ENCODE measurements around the gene PRG2.

The PRG2 gene, protein sequence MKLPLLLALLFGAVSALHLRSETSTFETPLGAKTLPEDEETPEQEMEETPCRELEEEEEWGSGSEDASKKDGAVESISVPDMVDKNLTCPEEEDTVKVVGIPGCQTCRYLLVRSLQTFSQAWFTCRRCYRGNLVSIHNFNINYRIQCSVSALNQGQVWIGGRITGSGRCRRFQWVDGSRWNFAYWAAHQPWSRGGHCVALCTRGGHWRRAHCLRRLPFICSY

DNA sequence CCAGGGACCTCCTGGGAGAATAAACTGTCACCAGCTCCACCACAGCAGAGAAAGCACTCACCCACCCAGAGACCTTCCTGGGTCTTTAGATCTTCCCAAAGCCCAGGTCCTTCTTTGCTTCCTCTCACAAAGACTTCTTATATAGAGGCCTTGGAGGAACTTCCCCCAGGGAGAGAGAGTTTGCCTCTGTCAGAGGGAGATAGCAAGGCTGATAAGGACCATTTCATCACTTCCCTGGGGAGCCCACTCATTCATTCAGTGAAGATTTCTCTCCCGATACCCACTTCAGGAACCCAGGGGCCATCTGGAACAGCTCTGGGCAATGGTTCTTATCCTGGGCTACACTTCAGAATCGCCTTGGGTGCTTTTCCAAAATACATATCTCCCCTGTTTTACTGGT lies at the start of gene PRG2:
Gene PRG2 (minus strand): TSS at position 116 of the 400 bp plus-strand sequence. CDS start 706 bp downstream, outside the sequence.
- no peak for DNase-seq (ENCODE audit: low spot score)

DNA sequence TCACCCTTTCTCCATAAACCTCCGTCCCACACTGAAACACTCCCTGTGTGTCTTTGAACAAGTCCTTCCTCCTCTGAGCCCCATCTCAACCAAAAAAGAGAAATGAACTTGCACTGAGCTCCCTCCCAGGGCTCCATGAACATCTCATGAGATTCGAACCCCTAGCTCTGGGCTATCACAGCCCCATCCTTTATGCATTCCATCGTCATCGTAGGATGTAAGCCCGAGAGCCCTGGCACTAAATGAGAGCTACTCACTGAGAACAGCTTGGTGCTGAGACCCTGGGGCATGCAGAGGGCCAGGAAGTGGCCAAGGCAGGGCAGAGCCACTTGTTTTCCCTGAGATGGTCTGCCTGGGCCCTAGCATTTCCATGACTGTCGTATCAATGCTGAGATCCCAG lies 49.3 kb upstream of the PRG2 start:
- no peak for DNase-seq (ENCODE audit: low spot score)

DNA sequence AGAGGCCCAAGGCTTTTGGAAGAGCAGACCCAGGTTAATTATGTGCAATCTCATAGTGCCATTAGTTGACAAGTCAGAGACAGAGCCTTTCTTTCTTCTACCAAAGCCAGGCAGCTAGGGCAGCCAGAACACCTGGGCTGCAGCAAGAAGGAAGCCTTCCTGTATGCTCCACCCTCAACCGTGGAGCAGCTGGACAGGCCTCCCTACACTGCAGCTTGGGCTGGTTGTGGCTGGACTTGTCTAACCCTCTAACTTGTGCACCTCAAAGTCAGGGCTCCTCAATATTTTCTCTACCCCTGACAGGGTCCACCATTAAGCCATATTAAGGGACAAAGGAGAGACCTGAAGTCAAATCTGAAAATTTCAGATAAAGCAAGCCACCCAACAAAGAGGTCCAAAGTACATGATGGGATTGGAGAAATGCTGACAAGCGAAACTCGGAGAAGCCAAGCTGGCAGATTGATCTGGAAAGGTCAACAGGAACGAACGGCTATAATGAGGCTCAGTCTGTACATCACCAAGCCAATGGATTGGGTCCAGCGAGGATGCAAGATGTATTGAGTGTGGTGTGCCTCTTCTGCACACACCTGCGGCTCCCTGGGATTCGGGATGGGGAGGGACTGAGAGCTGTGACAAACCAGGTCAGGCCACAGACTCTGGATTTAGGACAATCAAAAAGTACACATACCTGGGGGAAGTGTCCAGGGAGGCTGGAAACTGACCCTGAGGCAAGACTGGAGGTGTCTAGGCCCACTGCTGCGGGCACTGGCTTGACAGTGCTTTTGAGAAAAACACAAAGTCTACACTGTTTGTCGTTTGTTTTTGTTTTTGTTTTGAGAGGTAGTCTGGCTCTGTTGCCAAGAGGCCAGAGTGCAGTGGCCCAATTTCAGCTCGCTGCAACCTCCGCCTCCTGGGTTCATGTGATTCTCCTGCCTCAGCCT lies 48.2 kb upstream of the PRG2 start:
- no peak for DNase-seq (ENCODE audit: low spot score)

DNA sequence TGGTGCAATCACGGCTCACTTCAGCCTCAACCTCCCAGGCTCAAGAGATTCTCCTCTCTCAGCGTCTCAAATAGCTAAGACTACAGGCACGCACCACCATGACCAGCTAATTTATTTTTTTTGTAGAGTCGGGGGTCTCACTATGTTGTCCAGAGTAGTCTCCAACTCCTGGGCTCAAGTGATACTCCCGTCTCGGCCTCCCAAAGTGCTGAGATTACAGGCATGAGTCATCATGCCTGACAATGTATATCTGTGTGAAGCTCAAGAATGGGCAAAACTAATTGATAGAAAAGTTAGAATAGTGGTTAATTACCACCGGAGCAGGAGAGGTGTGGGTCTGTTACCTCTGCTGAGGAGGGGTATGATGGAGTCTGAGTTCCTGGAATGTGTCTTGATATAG lies 45.6 kb upstream of the PRG2 start:
- no peak for DNase-seq (ENCODE audit: low spot score)

DNA sequence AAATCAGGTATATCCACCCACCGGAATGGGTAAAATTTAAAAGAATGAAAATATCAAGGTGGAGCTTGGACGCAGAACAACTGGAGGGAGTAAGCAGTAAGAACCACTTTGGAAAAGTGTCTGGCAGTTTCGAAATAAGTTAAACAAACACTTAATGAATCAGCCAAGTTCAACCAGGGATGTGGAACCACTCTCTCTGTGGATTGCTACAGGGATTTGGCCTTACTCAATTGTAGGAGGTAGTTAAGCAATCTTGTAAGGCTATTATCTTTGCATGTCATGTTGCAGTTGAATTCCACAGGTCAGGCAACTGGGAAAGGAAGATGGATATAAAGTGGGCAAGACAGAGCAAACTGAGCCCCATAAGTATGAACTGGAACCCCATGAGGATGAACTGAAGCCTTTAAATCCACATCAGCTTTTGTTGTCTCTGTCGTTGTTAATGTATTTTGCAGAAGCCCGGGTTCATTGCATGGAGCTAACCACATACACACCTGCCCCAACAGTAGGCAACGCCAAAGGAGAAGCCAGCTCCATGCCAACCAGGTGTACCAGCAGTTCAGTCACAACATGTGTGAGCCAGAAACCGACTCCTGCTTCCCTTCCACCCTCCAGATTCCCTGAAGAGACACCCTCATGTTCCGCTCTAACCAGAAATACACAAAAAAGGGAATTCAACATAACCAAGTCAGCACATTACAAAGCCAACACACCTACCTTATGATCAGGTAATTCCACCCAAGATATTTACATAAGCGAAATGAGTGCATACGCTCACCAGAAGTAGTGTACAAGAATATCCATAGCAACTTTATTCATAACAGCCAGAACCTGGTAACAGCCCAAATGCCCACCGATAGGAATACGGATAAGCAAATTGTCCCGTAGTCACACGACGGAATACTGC lies 44.4 kb upstream of the PRG2 start:
- no peak for DNase-seq (ENCODE audit: low spot score)

DNA sequence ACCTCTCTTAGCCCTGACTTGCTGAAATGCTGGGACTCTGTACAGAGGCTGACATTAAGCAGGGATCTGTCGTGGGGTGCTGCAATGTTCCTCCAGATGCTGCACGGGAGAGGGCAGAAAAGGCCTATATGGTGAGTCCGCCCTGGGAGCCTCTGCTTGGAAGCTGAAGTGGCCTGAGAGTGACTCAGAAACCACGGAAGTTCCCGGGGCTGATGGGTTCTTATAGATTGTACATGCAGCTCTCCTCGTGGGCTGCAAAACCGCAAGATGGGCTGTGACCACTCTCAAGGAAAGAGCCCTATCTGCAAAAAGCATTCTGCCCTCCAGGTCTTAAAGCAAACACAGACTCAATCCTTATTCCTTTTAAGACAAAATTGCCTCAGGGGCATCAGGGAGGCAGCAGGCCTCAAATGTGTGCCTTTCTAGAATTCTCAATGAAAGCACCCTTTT lies 42.3 kb upstream of the PRG2 start:
- DNase-seq (ENCODE audit: low spot score) = no peak

DNA sequence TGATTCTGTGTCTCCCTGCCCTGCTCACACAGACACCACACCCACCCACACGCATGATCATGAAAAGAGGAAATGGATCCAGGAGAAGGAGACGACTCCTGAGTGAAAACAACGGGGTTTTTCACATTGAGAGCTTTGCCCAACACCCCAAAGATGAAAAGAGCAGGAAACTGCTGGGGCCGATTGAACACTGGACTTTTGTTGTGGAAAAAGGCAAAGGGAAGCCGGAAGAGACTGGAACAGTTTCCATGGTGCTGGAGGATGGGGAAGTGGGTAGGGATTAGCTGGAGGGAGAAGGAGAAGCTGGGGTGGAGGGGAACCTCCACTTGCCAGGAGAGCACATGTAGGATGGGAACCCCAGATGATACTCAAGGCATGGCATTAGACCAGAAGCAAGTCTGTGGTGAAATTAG lies 41.7 kb upstream of the PRG2 start:
- DNase-seq (ENCODE audit: low spot score) = no peak

DNA sequence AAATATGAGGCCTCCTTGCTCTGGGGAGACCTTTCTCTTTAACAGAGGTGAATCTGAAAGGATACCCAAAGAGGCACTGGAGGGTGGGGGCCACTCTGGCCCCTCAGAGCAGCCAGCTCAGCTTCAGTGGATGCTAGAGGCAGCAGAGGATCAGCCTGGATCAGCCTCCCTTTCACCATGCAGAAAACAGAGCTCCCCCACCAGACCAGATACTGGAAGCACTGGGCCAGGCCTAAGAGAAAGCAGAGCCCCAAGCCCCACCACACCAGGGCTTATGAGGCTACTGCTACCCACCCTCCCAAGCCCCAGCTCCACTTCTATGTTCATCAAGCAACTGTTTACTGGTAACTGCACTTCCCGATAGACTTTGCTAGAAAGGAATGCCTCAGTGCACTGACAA lies 40.5 kb upstream of the PRG2 start:
- no peak for DNase-seq (ENCODE audit: low spot score)

DNA sequence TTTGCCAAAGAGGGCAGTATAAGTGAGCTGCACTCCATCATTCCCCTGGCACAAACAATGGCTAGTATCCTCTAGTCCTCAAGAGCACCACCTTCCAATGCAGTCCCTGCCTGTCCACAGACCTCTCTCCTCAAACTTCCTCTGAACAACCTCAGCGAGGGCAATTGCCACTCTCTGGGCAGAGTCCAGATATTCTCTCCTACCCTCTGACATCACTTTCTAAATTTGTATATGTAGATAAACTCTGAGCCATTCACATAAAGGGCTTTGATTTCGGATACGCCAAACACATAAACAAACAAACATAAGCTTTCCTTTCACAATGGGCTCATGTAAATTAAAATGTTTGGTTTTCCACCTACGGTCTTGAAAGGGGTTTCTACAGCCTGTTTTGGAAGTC lies 39.5 kb upstream of the PRG2 start:
- no peak for DNase-seq (ENCODE audit: low spot score)

DNA sequence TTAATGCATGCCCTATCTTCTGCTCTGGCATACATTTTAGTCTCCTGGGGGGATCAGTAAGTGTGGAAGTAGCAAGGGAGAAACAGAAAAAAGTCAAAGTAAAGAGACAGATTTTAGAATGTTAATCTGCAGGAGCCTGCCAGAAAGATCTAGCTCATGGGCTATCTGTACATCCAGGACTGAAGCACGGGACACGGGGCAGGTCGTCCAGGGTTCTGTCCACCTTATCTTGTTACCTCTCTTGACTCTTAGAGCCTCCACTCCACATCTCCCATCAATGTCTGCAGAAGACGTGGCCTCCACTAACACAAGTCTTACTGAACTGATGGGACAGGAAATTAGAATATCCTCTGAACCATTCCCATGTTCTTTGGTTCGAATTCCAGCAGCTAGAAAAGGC lies 38.2 kb upstream of the PRG2 start:
- DNase-seq (ENCODE audit: low spot score) = no peak

DNA sequence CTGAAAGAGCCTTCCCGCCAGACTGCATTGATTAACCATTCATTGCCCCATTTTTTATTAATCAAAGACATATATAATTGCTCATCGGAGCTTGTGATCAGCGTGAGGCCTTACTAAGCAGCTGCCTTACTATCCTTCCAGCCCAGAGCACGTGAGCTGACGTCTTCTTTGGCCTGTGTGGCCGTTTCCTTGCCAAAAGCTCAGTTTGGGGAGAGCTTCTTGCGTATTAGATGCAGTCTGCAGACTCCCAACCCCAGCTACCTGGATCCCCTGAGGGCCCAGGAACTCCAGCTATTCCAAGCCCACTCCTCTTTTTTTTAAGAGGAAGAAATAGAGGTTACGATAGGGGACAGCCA lies 37.3 kb upstream of the PRG2 start:
- no peak for DNase-seq (ENCODE audit: low spot score)

DNA sequence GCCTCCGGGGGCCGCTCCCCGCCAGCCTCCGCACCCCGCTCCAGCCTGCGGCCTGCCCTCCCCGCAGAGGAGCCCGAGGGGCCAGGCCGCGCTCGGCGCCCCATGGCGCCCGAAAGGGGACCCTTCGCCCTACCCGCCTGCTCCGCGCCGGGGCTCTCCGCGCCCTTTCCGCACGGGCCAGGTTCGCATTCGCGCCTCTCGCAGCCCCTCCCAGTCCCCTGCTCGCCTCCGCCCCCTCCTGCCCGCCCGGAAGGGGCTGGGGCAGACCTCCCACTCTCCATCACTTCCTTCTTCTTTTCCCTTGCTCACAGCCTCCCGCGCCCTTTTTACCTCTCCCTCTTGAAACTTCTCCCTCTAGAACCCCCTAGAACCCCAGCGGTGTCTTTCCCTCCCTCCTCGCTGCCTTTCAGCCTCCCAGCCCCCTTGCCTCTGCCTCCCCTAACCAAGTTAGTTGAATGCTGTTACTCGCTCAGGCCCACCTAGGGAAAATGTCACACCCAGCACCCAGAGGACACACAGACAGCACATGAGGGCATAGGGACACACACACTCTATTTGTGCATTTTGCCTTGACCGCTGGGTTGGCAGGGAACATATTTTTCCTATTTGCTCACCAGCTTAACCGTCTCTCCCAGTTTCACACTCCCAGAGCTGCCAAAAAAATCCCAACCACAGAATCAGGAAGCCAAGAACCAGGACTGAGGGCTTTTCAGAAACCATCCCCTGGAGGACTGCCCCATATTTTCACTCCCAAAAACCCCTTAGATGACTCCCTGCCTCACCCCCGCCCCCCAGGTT lies 36.7 kb upstream of the PRG2 start, which contains the start of gene SLC43A3:
Gene SLC43A3 (minus strand): TSS at position 193 of the 798 bp plus-strand sequence. CDS start 949 bp downstream, outside the sequence.
- no peak for DNase-seq (ENCODE audit: low spot score)

DNA sequence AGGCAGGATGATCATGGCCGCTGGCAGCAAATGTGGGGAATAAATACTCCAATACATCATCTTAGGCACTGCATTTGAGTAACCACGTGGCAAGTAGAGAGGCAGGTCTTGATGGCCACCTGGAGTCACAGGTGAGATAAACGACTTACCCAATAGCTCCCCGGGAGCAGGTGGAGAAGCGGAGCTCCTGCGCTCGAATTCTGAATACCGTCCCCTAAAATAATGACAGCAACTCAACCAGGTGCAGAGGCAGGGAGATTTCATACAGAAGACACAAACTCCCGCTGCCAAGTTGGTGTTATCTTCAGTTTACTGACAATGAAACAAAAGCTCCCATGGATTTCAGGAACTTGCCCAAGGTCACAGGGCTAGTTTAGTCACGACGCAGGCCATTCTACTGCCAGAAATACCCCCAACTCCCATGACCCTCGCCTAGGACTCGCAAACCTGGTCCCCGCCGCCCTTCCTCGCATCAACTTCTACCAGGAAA lies 36.0 kb upstream of the PRG2 start:
- no peak for DNase-seq (ENCODE audit: low spot score)

DNA sequence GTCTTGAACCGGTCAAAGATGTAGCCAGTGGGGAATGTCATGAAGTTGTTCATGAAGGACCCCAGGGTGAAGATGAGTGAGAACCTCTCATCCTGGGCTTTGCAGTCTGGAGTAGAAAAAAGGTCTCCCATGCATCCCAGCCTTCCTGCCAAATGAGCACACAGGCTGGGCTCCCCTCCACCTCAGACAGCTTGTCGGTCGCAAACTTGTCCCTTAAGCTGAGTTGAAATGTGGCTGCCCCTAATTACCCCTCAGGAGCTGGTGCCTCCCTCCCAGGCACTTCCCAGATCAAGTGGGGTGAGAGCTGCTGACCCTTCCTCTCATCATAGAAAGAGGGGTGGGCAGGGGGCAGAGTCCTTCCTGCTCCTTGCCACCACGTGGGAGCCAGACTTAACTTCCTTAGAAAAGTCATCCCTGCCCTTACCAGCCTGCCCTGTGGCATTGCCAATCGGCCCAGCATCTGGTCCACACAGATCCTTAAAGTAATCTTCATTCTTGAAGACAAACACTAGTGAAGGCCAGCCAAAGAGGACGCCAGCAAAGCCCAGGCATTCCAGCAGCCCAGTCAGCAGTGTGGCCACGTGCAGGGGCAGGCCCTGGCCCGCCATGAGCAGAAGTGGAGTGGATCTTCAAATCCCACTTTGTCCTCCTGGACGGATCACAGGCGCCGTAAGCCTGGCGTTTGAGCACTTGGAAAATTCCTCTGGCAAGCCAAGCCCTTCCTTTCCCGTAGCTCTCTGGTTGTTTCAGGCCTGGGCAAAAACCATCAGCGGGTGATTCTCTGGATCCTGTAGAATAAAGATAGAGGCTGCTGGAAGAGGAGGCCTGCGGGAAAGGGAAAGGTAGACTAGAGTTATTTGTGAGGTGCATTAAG lies 35.4 kb upstream of the PRG2 start:
- no peak for DNase-seq (ENCODE audit: low spot score)

DNA sequence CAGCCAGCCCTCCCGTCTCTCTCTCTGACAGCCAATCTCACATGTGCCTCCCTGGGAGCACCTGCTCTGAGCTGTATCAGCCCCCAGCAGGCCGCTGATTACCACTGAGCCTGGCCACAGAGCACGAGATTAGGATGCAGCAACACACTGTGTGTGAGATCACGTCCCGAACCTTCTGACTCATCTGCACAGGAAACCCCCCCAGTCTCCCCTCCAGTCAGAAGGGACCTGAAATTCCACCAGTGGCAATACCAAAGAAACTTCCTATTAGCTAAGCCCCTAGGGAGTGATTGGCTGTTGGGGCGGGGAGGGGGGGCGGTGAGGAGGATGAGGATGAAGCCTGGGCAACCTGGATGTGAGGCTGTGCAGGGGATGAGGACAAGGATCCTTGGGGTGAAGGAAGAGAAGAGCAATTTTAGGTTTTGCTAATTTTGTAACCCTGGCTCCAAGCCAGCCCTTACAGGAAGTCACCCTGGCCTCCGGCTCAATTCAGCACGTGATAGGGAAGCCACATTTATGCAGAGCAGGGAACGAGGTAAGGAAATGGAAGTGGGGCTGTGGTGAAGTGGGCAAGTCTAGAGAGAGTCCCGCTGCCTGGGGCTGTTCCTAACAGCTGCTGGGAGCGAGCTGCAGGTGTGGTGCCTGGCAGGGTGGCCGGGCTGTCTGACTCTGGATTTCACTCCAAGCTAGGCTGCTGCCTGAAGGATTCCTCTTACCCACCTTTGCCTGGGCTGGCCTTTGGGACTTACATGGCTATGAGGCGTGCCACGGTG lies 34.5 kb upstream of the PRG2 start:
- DNase-seq (ENCODE audit: low spot score) = peak; percentile 57

DNA sequence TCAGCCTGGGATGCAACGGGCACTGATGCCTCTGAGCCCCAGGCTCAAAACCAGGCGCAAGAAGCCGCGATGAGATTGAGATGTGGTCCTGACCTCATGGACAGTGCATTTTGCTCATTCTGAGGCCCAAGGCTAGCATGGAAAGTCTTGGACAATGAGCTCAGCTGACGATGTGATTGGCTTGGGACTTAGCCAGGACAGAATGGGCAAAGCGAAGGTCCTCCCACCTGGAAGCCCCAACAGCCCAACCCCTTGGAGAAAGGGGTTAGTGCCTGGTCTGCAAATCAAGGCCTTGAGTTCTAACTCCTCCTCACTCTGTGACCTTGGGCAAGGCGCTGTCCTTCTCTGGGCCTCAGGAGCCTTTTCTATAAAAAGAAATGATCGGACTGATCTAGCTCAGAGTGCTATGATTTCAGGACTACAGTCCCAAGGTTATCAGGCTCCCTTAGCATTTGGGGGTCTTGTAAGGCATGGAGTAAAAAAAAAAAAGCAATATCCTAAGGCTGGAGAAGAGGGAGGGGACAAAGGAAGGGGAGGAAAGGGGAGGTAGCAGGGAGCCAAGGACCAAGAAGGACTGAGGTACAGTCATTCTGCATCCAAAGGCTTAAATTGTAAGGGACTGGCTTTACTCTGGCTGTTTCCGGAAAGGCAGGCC lies 33.8 kb upstream of the PRG2 start:
- DNase-seq (ENCODE audit: low spot score) = no peak

DNA sequence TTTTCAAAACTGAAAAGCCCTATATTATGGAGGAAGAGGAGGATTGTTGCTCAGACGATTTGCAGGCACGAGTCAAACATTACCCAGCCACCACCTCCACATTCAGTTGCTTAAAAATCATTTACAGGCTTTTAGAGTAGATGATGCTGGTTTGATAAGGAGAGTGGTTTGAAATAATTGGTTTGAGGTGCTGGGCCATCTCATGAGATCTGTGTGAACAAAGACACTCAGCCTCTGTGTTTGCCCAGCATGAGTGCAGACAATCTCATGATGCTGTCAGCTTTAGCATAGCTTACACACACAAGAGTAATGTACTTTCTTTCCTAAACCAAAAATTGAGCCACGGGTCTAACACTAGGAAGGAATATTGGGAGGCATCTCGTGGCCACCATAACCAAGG lies 32.2 kb upstream of the PRG2 start:
- no peak for DNase-seq (ENCODE audit: low spot score)

DNA sequence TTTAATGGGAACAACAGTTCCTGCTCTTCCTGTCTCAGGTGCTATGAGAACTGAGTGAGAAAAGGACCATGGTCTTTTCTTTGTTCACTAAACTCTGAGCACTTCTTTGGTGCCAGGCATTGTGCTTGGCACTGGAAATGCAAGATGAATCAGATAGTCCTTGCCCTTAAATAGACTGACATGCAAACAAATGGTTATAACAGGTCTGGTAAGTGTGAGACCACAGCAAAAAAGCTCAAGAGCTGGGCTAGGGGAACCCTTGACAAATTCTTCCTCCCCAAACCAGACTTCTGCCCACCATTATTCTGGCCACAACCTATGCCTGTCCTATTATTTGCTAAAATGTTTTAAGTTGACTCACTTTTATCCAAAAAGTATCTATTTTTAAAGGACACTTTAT lies 31.4 kb upstream of the PRG2 start:
- no peak for DNase-seq (ENCODE audit: low spot score)

DNA sequence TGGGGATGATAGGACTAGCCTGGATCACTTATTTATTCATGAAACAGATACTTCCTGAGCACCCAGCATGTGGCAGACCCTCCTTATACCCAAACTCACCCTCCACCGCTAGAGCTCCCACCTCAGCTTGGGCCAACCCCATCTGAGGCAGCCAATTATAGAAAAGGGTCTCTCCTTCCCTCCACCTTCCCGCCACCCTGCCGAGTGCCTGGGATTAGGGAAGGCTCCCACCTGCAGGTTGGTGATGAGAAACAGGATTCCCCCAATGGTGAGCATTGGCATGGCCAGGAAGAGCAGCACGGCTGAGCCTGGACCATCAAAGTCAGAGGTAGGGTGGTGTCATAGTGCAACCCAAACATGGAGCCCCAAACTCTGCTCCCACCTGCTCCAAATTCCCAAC lies 30.6 kb upstream of the PRG2 start:
- DNase-seq (ENCODE audit: low spot score) = no peak

All from RKO (cell line).